Activated T-cell treated with anti-CD3 and anti-CD28 coated beads, Interleukin-2, amount 50 U/mL, for 72 hours (primary cell): ENCODE data around the gene GNG13. TPM values are rescaled to one million over a fixed set of nuclear protein-coding genes. Genes with fewer than 3 reads are reported as not detected.
"Not testable (repeated sequence)": the region's sequence is repeated elsewhere in the genome, so short reads cannot be mapped to it uniquely, and the experiment has no call there.

Source experiments
- ATAC-seq, 2 donors: fragments of 150-1000 bp; cut with Tn5 transposase; replicated peaks in 1 of 2; 2 replicates each; pipeline ENCODE4 v1.10.0; 2021; ENCODE audit warnings: moderate library complexity in 2 of 2, mild to moderate bottlenecking in 1 of 2
- DNase-seq, 2 donors: peaks; one replicate each; pipeline ENCODE4 v3.0.0; 2021 to 2022; ENCODE audit warnings: mixed read lengths in 1 of 2
- H3K27ac Mint-ChIP-seq: one replicate; pipeline ENCODE4 v1.8.0; 2022; ENCODE audit warnings: mild to moderate bottlenecking, moderate library complexity, mixed read lengths
- H3K27me3 Mint-ChIP-seq: one replicate; pipeline ENCODE4 v1.8.0; 2022; ENCODE audit warnings: low read depth, mixed read lengths
- H3K36me3 Mint-ChIP-seq, 2 donors: one replicate each; pipeline ENCODE4 v1.8.0; 2022; ENCODE audit warnings: mixed read lengths in 2 of 2, mild to moderate bottlenecking in 1 of 2; ENCODE audit not compliant: insufficient read depth in 2 of 2
- H3K4me1 Mint-ChIP-seq: one replicate; pipeline ENCODE4 v1.8.0; 2022; ENCODE audit warnings: low read depth, mixed read lengths
- H3K4me3 Mint-ChIP-seq, 2 donors: one replicate each; pipeline ENCODE4 v1.8.0; 2022; ENCODE audit warnings: mild to moderate bottlenecking in 2 of 2, mixed read lengths in 2 of 2, moderate library complexity in 2 of 2
- H3K9me3 Mint-ChIP-seq, 2 donors: one replicate each; pipeline ENCODE4 v1.8.0; 2022; ENCODE audit warnings: mixed read lengths in 2 of 2
- total RNA-seq, 2 donors: library from RNA; stranded (reverse); gene quantifications; one replicate each; pipeline ENCODE4 v1.2.3, GENCODE V29; 2022

Gene GNG13
- total RNA-seq, 2 donors from 2014 or later, result not detected

DNA sequence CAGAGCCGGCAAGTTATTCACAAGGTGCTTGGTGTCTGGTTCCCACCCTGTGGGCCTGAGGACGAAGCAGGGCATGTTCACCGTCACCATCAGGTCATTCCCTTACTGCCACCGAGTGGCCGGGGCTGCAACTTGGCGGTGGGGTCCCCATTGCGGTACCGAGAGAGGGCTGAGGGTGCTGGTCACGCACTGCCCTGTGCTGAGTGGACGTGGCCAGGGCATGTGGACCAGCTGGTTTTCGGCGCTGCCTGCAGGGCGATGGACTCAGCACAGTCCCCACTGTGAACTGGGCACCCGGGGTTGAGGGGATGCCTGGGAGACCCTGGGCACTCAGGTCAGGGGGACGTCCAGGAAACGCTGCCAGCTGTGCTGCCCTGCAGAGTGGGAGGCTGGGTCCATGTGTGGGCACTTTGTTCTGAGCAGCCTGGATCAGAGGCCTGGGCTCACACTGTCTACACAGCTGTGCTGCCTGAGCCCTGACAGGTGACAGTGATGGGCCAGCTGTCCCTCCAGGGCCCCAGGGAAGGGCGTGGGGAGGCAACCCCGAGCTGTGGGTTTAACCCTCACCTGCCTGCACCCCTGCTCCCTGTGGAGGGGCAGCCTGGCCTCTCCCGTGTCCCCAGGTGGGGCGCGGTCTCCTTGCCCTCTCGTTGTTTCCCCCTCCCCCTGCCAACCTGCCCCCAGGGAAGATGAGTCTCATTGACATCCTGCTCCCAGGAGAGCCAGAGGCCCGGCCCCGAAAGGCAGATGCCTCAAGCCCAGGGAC is 39.3 kb upstream of the GNG13 start:
- ATAC-seq (no peak), DNase-seq (no peak)
- Mint-ChIP-seq H3K4me1 (no peaks in the 10 kb centered on the region), H3K9me3 (peaks cover 4 to 5% of the 10 kb centered on the region in 2 donors), H3K36me3 (peaks cover 5 to 9% of the 10 kb centered on the region in 2 donors), H3K27ac (no peak overlapping the region), H3K27me3 (no peaks in the 10 kb centered on the region), H3K4me3 (no peak overlapping the region)

DNA sequence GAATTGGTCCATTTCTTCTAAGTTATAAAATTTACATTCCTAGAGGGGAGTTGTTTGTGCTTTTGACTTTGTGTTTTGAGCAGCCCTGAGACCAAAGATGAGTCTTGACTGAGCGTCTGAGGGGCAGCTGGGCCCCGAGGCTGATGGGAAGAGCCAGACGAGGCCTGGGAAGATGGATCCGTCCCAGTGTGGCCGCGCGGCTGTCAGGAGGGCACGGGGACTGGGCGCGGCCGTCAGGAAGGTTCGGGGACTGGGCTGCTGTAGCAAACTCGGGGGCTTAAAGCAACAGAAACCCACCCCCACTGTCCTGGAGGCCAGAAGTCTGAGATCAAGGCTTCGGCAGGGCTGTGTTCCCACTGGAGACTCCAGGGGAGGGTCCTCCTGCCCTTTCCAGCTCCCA is 38.2 kb upstream of the GNG13 start:
- Mint-ChIP-seq H3K27ac (no peak overlapping the region), H3K27me3 (no peaks in the 10 kb centered on the region)
- no peak for ATAC-seq

DNA sequence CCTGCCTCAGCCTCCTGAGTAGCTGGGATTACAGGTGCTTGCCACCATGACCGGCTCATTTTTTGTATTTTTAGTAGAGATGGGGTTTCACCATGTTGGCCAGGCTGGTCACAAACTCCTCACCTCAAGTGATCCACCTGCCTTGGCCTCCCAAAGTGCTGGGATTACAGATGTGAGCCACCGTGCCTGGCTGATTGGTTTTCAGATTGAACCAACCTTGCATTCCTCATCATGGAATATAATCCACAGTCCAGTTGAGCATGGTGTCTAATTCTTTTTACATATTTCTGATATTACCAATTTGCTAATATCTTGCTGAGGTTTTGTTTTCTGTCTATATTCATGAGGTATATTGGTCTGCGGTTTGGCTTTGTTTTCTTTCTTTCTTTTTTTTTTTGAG is 36.3 kb upstream of the GNG13 start:
- H3K36me3 Mint-ChIP-seq, ATAC-seq, H3K4me1 Mint-ChIP-seq, H3K9me3 Mint-ChIP-seq, H3K27ac Mint-ChIP-seq, H3K4me3 Mint-ChIP-seq, DNase-seq, H3K27me3 Mint-ChIP-seq: not testable (repeated sequence)

More for the DNA sequence above, 38.2 kb upstream of the GNG13 start:
- no peak overlapping the region for H3K4me3 Mint-ChIP-seq
- H3K9me3 Mint-ChIP-seq, result peaks cover 4 to 5% of the 10 kb centered on the region in 2 donors
- H3K4me1 Mint-ChIP-seq, result no peaks in the 10 kb centered on the region
- peaks cover 5 to 9% of the 10 kb centered on the region in 2 donors for H3K36me3 Mint-ChIP-seq
- DNase-seq, result no peak

DNA sequence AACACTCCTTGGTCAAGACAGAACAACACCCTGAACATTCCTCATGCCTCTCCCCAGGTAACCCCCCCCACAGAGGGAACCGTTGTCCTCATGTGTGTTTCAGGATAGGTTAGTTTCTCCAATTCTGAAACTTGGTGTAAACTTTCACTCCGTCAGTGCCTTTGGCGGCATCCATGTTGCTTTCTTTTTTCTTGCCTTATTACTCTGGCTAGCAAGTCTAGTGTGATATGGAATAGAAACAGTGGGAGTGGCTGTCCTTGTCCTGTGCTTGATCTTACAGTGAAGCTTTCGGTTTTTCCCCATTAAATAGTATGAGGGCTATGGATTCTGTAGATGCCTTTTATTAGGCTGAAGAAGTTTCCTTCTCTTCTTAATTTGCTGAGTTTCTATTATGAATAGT is 35.7 kb upstream of the GNG13 start:
- ATAC-seq, result no peak
- H3K9me3 Mint-ChIP-seq, result peaks cover 4 to 5% of the 10 kb centered on the region in 2 donors

DNA sequence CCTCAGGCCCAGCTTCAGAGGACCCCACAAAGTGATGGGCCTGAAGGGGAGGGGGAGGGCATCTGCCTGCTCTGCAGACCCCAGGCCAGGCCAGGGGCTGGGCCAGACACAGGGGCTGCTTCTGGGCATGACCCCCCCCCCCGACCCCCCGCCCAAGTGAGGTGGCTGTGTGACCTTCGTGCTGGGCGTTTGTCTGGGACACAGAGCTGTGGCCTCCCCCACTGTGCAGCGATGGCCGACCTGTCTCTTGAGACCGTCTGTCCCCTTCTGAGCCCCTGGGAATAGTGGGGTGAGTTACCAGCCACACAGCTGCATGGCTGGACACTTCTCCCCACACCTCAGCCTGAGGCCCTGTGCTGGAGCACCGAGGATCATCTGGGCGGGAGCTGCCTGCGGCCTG is 34.8 kb upstream of the GNG13 start:
- no peak for DNase-seq
- Mint-ChIP-seq H3K4me1 (no peaks in the 10 kb centered on the region), H3K4me3 (no peak overlapping the region), H3K27me3 (no peaks in the 10 kb centered on the region), H3K36me3 (peaks cover 5 to 9% of the 10 kb centered on the region in 2 donors), H3K9me3 (peaks cover 4 to 5% of the 10 kb centered on the region in 2 donors), H3K27ac (no peak overlapping the region)
- no peak for ATAC-seq

More for the DNA sequence above, 35.7 kb upstream of the GNG13 start:
- DNase-seq, result no peak
- no peaks in the 10 kb centered on the region for H3K4me1 Mint-ChIP-seq
- H3K27ac Mint-ChIP-seq, result no peak overlapping the region
- H3K27me3 Mint-ChIP-seq, result no peaks in the 10 kb centered on the region
- H3K4me3 Mint-ChIP-seq, result no peak overlapping the region
- peaks cover 5 to 9% of the 10 kb centered on the region in 2 donors for H3K36me3 Mint-ChIP-seq

DNA sequence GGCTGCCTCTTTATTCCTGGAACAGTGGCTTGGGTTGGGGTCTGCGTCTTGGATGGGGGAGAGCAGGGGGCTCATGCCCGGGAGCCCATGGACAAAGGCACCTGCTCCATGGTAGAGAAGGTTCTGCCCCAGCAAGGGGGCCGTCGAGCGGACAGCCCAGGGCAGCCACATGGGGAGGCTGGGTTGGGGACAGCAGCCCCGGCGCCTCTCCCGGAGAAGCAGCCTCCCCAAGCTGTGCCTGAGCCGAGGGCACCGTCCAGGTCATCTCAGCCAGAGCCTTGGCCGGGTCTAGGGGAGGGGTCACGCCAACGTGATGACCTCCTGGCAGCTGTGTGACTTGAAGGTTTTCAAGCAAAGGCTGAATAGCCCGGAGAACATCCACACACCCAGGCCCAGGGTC is 32.9 kb upstream of the GNG13 start:
- Mint-ChIP-seq H3K9me3 (peaks cover 4 to 5% of the 10 kb centered on the region in 2 donors), H3K27me3 (peaks cover 9% of the 10 kb centered on the region), H3K4me3 (no peak overlapping the region), H3K27ac (no peak overlapping the region), H3K4me1 (no peaks in the 10 kb centered on the region), H3K36me3 (peaks cover 5 to 9% of the 10 kb centered on the region in 2 donors)
- DNase-seq, result no peak
- no peak for ATAC-seq

DNA sequence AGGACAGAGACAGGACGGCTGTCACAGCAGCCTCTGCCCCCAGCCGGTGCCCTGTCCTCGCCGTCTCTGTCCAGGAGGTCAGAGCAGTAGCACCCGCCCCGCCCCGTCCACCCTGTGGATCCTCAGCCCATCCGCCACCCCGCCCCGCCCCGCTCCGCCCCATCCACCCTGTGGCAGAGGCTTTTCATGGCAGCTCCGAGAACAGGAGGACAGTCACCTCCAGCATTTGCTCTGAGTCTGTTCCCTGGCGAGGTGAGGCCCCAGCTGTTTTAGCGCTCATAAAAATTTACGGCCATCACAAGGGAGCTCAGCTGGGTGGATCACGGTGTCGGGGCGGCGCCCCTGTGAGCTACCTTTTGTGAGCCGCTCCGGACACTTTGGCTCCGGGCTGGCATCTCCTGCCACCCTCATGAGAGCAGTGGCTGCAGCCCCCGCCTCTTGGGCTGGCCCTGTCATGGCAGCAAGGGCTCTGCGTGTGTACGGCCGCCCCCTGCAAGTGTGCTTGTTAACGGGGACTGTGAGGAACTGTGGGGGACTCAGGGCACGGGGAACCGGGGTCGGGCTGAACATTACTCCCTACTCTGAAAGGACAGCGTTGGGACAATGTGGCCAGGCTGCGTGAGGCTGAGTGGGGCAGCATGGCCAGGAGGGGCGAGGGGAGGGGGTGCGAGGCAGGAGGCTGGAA is 32.3 kb upstream of the GNG13 start:
- Mint-ChIP-seq H3K9me3 (peaks cover 4 to 5% of the 10 kb centered on the region in 2 donors), H3K4me3 (no peak overlapping the region), H3K27ac (no peak overlapping the region), H3K4me1 (no peaks in the 10 kb centered on the region), H3K27me3 (peaks cover 9% of the 10 kb centered on the region), H3K36me3 (peaks cover 5 to 9% of the 10 kb centered on the region in 2 donors)
- DNase-seq (no peak), ATAC-seq (no peak)

DNA sequence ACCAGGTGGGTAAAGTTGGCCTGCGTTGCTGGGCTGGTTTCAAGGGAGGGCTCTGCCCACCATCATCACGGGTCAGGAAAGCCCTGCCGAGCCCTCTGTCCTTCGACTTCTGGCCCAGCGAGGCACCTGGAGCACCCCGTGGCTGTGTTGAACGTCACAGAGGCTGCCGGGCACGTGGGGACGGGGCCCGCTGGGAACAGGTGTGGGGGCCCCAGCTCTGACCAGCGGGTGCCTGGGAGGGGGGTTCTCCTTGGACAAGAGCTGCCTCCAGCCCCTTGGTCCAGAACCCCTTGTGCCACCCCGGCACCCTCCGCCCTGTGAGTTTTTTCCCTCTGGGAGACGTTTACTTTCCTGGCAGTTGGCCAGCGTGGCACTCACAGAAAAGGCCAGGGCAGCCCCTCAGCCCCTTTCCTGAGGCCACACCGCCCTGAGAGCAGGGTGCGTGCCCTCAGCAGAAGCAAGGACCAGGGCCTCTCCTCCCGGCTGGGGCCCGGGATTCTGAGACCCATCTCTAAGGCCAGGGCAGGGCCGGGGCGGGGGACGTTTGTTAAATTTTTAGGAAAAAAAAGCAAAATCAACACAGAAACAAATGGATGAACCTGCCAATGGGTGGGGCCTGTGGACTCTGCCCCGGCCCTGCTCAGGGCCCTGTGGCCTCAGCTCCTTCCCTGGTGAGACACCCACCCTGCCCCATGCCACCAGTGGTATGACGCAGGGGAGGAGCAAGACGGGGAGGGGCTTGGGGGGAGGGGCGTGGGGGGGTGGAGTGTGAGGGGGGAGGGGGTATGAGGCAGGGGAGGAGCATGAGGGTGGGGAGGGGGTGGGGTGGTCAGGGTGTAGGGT is 31.3 kb upstream of the GNG13 start:
- no peak for DNase-seq
- Mint-ChIP-seq H3K27ac (no peak overlapping the region), H3K9me3 (peaks cover 4 to 5% of the 10 kb centered on the region in 2 donors), H3K4me1 (no peaks in the 10 kb centered on the region), H3K27me3 (peaks cover 9% of the 10 kb centered on the region), H3K4me3 (no peak overlapping the region), H3K36me3 (peaks cover 5 to 7% of the 10 kb centered on the region in 2 donors)
- no peak for ATAC-seq

DNA sequence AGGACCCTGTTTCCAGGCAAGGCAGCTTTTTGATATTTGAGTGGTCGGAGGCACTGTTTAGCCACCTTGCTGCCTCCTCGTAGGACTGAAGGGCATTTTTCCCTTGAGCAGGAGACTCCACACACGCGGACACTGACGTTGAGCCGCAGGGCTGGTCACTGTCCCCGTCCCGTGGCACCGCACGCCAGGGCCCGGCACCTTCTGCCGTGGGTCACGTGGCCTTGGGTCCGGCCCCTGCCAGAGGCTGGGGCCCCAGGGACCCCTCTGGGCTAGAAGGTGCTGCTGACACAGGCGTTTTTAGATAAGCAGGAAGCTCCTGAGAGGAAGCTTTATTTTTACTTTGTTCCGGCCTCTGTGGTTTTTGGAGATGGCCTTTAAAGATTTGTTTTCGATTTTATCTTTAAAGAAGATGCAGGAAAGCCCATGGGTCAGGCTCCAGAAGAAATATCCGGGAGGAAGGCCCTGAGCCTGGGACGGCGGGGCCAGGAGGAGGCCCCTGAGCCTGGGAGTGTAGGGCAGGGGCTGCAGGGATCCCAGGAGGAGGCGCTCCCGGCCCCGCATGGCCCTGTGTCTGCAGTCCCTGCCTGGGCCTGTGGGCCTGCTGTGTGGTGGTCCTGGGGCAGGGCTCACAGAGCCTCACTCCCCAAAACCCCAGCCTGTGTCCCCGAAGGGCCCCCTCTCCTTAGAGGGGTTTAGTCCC is 30.5 kb upstream of the GNG13 start:
- no peaks in the 10 kb centered on the region for H3K9me3 Mint-ChIP-seq
- peaks cover 0 to 1% of the 10 kb centered on the region in 2 donors for H3K36me3 Mint-ChIP-seq
- H3K27ac Mint-ChIP-seq, result no peak overlapping the region
- no peak for ATAC-seq
- H3K4me1 Mint-ChIP-seq, result no peaks in the 10 kb centered on the region
- peaks cover 9% of the 10 kb centered on the region for H3K27me3 Mint-ChIP-seq
- no peak overlapping the region for H3K4me3 Mint-ChIP-seq
- no peak for DNase-seq

DNA sequence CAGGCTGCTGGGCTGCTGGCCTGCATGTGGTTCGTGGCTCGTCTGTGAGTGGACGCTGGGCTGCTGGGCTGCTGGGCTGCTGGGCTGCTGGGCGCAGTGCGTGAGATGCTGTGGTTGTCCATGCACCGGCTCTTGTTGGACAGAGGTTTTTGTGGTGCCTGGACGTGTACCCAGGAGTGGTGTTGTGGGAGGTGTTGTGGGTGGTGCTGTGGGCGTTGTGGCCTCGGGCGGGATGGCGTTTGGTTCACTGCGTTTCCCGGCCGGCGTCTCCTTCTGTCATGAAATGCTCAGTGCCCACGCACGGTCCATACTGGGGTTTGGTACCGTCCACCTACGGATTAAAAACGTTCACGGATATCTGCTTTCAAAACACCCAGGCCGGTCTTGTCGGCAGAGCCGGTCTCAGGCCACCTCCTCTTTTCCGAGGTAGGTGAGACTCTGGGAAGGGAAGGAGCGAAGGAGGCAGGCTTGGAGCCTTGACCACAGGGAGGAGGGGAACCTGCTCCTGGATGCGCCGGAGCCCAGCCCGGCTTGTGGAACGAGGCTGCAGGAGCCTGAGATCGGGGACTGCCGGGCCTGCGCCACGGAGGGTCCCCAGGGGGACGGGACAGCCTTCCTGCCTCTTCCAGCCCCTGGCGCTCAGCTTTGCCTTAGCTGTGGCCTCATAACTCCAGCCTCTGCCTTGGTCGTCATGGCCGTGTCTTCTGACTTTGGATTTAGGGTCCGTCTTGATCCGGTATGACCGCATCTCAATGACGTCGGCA is 29.8 kb upstream of the GNG13 start:
- ATAC-seq (no peak), DNase-seq (no peak)
- Mint-ChIP-seq H3K9me3 (no peaks in the 10 kb centered on the region), H3K4me3 (no peak overlapping the region), H3K36me3 (no peaks in the 10 kb centered on the region), H3K27ac (no peak overlapping the region), H3K4me1 (no peaks in the 10 kb centered on the region), H3K27me3 (peaks cover 9% of the 10 kb centered on the region)

DNA sequence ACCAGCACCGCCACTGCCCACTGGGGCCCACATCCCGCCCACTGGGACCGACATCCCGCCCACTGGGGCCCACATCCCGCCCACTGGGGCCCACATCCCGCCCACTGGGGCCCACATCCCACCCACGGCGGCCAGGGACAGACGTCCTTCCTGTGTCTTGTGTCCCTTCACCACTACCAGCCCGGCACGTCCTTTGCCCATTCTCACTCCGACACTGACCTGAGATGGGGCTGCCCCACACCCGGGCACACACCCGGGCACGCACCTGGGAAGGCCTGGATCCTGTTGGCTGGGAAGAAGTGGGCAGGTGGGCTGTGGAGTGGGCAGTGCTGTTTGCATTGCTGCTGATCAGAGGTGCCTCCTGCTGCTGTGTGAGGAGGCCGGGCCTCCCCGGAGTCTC is 28.4 kb upstream of the GNG13 start:
- Mint-ChIP-seq H3K9me3 (no peaks in the 10 kb centered on the region), H3K4me3 (no peak overlapping the region), H3K27ac (no peak overlapping the region), H3K36me3 (no peaks in the 10 kb centered on the region), H3K4me1 (no peaks in the 10 kb centered on the region), H3K27me3 (peaks cover 9% of the 10 kb centered on the region)
- DNase-seq (no peak), ATAC-seq (no peak)

DNA sequence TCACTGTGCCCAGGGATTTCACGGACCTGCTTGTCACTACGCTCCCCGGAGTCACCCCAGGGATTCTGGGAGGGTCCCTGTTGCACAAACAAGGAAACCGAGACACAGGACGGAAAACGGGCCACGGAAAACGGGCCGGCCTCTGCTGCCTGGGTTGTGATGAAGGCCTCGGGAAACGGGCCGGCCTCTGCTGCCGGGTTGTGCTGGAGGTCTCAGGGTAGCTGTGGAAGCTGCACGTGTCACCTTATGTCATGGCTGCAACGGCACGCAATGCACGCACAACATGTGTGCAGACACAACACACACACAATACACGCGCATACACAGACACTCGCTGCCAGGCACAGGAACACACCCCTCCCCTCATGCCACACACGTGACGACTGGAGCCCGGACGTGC is 27.0 kb upstream of the GNG13 start:
- Mint-ChIP-seq H3K9me3 (no peaks in the 10 kb centered on the region), H3K4me1 (no peaks in the 10 kb centered on the region), H3K27ac (no peak overlapping the region), H3K36me3 (no peaks in the 10 kb centered on the region), H3K27me3 (peaks cover 9% of the 10 kb centered on the region), H3K4me3 (no peak overlapping the region)
- no peak for ATAC-seq
- DNase-seq, result no peak
